ENCODE results near the gene CACNG6.
"Not testable (repeated sequence)": the region's sequence is repeated elsewhere in the genome, so short reads cannot be mapped to it uniquely, and the experiment has no call there.

CACNG6 gene, protein sequence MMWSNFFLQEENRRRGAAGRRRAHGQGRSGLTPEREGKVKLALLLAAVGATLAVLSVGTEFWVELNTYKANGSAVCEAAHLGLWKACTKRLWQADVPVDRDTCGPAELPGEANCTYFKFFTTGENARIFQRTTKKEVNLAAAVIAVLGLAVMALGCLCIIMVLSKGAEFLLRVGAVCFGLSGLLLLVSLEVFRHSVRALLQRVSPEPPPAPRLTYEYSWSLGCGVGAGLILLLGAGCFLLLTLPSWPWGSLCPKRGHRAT

DNA sequence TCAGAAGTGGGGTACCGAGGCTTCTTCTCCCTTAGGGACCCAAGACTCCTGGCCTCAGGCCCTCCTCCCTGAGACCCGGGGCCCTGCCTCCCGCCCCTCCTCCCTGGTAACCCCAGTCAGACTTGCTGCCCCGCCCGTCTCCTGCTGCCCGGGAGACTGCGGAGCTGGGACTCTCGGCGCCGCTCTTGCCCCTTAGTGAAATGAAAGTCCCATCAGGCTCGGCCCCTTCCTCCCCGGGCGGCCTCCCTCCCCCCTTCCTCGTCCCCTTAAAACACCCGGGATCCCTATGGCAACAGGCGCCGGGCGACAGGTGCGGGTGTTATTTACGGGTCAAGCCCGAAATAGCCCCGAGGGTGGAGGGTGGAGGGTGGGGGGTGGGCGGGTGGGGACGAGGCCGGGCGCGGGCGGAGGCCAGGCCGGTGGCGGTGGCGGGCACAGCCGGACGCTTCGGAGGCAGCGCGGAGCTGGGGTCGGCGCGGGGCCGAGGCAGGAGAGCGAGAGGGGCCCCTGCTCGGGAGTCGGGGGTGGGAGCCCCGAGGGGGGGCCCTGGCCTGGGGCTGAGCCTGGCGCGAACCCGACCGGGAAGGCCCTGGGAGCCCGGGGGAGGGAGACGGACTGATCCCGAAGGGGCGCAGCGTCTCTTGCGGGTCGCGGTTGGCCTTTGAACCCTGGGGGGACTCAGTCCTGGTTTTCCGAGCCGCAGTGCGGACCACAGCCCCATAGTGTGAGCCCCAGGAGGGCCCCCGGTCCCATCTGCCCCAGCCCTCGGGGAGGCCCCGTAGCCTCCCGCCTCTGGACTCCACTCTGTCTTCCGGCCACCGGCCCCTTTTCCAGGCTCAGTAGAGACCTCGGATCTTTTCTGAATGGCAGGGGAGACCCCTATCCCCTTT lies at the start of gene CACNG6:
Gene CACNG6 (plus strand): TSS at position 414 of the 890 bp plus-strand sequence. CDS start 1,241 bp downstream, outside the sequence.
- no peak for DNase-seq (ENCODE audit: low read depth in 2 of 2)

GRCh38 chr19:53942001-53942786 lies 49.2 kb upstream of the CACNG6 start:
- no peak for DNase-seq (ENCODE audit: low read depth in 2 of 2)

- no peak for DNase-seq (ENCODE audit: low read depth in 2 of 2)
Measured at GRCh38 chr19:53944416-53944815, 47.0 kb upstream of the CACNG6 start.

DNA sequence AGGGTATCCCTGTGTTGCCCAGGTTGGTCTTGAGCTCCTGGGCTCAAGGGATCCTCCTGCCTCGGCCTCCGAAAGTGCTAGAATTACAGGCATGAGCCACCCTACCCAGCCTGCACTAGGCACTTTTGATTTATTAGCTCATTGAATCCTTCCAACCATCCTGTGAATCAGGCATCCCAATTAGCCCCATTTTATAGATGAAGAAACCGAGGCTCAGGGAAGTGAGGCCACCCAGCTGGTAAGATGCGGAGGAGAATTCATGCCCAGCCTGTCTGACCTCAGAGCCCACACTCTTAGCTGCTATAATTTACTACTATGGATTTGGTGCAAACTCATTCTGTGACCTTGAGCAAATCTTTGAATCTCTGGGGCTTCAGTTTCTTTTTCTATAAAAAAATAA lies 46.5 kb upstream of the CACNG6 start:
- DNase-seq (ENCODE audit: low read depth in 2 of 2): no peak

GRCh38 chr19:53945441-53945840 lies 46.0 kb upstream of the CACNG6 start:
- DNase-seq (ENCODE audit: low read depth in 2 of 2): no peak

DNA sequence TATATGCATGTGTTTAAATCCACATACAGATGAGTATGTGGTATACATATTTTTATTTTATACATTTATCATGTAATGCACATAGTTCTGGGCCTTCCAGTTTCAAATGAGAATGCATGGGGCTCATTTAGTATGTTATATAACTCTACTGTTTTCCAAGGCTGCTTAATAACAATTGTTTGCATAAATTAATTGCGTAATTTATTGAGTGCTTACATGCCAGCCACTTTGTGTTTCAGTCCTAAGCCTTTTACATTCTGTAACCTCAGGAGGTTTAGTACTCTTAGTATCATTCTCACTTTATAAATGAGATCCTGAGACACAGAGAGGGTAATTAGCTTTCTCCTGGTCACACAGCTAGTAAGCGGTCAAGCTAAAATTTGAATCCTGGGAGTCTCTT lies 45.4 kb upstream of the CACNG6 start:
- DNase-seq (ENCODE audit: low read depth in 2 of 2): no peak

DNA sequence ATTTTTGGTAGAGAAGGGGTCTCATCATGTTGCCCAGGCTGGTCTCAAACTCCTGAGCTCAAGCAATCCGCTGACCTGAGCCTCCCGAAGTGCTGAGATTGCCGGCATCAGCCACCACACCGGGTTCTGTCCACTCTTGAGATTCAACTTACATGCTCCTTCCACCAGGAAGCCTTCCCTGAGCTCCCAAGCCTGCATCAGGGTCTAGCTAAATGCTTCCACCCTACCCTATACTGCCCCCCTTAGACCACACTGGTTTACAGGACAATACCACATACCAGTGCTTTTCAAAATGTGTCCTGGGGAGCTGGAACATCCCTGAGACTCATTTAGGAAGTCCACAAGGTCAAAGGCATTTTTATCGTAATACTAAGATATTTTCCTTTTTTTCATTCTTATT lies 43.8 kb upstream of the CACNG6 start:
- DNase-seq (ENCODE audit: low read depth in 2 of 2): no peak

GRCh38 chr19:53948611-53949010 lies 42.8 kb upstream of the CACNG6 start:
- not testable (repeated sequence) for DNase-seq (ENCODE audit: low read depth in 2 of 2)

GRCh38 chr19:53951436-53951835 lies 40.0 kb upstream of the CACNG6 start:
- DNase-seq (ENCODE audit: low read depth in 2 of 2): no peak

- no peak for DNase-seq (ENCODE audit: low read depth in 2 of 2)
Measured at GRCh38 chr19:53951947-53952346, 39.5 kb upstream of the CACNG6 start.

GRCh38 chr19:53953383-53953782 lies 38.1 kb upstream of the CACNG6 start:
- no peak for DNase-seq (ENCODE audit: low read depth in 2 of 2)

GRCh38 chr19:53957448-53958167 lies 33.8 kb upstream of the CACNG6 start:
- DNase-seq (ENCODE audit: low read depth in 2 of 2): no peak

- DNase-seq (ENCODE audit: low read depth in 2 of 2): no peak
Measured at GRCh38 chr19:53958168-53958571, 33.3 kb upstream of the CACNG6 start.

DNA sequence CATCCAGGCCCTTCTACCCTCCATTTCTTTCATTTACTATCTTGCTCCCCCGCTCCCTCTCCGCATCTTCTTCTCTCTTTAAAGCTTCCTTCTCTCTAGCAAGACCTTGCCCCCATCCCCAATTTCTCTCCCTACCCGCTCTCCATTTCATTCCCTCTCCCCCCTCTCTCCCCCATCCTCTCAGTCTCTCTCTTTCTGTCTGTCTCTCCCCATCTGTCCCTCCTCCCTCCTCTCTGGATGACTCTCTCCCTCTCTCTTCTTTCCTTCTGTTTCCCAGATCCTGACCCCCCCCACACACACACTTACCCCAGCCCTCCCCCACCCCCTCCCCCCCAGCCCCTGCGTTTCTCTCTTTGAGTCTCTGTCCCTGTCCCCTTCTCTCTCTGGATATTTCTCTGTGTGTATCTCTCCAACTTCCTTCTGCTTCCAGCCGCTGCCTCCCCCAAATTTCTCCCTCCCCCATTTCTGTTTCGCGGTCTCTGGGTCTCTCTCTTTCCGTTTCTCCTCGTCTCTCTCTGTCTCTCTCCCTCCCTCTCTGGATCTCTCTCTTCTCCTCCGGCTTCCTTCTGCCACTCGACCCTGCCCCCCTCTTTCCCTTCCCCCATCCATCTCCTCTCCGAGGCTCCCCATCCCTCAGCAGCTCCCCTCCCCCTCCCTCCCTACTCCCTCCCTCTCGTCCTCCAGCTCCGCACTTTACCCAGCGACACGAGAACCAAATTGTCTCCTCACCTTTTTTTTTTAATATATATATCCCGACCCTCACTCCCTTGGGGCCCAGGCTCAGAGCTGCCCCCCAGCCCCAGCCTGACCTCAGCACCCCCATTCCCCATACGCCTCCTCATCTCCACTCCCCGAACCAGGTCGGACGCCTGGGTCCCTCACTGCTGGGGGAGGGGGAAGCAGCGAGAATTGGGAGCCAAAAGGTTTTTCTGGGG lies 32.3 kb upstream of the CACNG6 start:
- no peak for DNase-seq (ENCODE audit: low read depth in 2 of 2)

GRCh38 chr19:53960187-53960586 lies 31.2 kb upstream of the CACNG6 start:
- no peak for DNase-seq (ENCODE audit: low read depth in 2 of 2)

GRCh38 chr19:53960886-53961285 lies 30.6 kb upstream of the CACNG6 start:
- DNase-seq (ENCODE audit: low read depth in 2 of 2): no peak

DNA sequence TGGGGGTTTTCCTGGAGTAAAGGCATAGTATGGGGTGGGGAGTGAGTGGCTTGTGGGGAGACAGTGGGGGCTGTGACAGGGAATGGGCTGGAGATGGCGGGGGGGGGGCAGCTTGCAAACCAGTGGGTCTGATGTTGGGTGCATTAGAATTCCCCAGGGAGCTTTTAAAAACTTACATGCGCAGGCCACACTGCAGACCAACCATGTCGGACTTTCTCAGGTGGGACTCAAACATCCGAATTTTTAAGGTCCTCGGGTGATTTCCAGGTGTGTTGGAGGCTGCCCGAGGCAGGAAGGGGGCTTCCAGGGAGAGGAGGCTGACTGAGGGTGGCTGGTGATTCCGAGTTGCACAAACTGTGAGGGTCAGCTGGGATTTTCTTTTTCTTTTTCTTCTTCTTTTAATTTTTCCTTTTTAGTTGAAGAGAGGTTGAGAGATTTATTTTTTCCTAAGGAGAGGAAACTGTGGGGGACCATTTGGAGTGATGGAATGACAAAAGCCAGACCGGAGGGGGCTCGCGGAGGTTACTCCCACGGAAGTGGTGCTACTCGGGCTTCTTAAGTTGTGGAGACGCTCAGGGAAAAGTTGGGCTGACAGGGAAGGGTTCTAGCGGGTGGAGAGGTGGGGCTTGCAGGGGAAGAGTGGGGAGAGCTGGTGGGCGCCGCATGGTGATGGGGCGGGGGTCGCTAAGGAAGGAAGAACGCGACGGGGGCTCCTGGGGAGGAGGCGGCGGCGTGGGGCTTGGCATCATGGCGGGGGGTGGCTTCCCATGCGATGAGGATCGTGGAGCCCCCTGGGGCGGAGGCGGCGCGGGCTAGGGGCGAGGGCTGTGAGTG lies 29.7 kb upstream of the CACNG6 start:
- DNase-seq (ENCODE audit: low read depth in 2 of 2): no peak

- no peak for DNase-seq (ENCODE audit: low read depth in 2 of 2)
Measured at GRCh38 chr19:53962887-53963431, 28.5 kb upstream of the CACNG6 start, which contains the start of gene CACNG8. Gene CACNG8 (plus strand): TSS chr19:53962937.

DNA sequence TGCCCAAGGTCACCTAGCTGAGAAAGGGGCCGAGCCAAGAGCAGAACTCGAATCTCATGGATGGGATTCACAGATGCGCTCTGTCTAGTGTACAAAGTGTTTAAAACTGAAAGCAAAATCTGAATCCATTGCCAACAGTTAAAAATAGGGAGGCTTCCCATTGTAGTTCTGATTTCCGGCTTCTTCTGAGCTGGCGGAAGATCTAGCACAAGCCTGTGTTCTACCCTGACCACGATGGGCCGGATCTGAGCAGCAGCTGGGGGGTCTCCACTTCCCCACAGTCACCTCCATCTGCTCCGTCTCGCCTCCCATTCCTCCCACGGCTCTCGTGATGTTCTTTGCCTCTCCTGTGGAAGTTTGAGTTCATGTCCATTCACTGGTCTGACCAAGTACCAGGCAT lies 26.3 kb upstream of the CACNG6 start:
- no peak for DNase-seq (ENCODE audit: low read depth in 2 of 2)
